H1 (cell line): Measurements from ENCODE around the gene CASQ2.

Source experiments
- ATF3 ChIP-seq: IDR thresholded peaks from 2 replicates; pipeline ENCODE4 v1.6.1; 2011; ENCODE audit warnings: low read depth, mild to moderate bottlenecking, low read length; ENCODE audit not compliant: insufficient read depth
- CHD2 ChIP-seq: IDR thresholded peaks from 2 replicates; pipeline ENCODE4 v1.6.1; 2012; ENCODE audit warnings: low read length, improper control_type of control experiment
- CTCF ChIP-seq, 3 experiments: IDR thresholded peaks; 1 replicate in 2 of 3; 2 replicates in 1 of 3; pipeline versions ENCODE4 v1.5.1 to v1.6.1; 2011; ENCODE audit warnings: low read length in 3 of 3, mild to moderate bottlenecking in 3 of 3, inconsistent platforms in 2 of 3, low read depth in 1 of 3, moderate library complexity in 1 of 3; ENCODE audit not compliant: insufficient read depth in 1 of 3; ENCODE audit errors: control extremely low read depth in 1 of 3
- EP300 ChIP-seq, 2 experiments: IDR thresholded peaks; 1 replicate in 1 of 2; 2 replicates in 1 of 2; pipeline ENCODE4 v1.6.1; 2011 to 2012; ENCODE audit warnings: low read depth in 2 of 2, low read length in 2 of 2, mild to moderate bottlenecking in 2 of 2, borderline replicate concordance in 1 of 2, inconsistent platforms in 1 of 2, moderate library complexity in 1 of 2
- EZH2 ChIP-seq: fragments of 200-600 bp; sonication (generic); IDR thresholded peaks from 2 replicates; pipeline ENCODE4 v1.7.1; 2012; ENCODE audit warnings: low read depth, mild to moderate bottlenecking, moderate library complexity, low read length, inconsistent platforms; ENCODE audit not compliant: severe bottlenecking
- GABPA ChIP-seq: IDR thresholded peaks from 2 replicates; pipeline ENCODE4 v1.6.1; 2011; ENCODE audit warnings: mild to moderate bottlenecking, low read length, moderate library complexity, borderline replicate concordance; ENCODE audit not compliant: insufficient read depth
- JUN ChIP-seq: IDR thresholded peaks from 2 replicates; pipeline ENCODE4 v1.6.1; 2011; ENCODE audit warnings: low read depth, mild to moderate bottlenecking, improper control_type of control experiment, low read length
- POLR2AphosphoS5 ChIP-seq: IDR thresholded peaks from 2 replicates; pipeline ENCODE4 v1.6.1; 2011; ENCODE audit warnings: low read depth, low read length
- RAD21 ChIP-seq, 2 experiments: IDR thresholded peaks in 1 of 2; conservative IDR thresholded peaks in 1 of 2; 2 replicates each; pipeline ENCODE4 v1.6.1; 2011; ENCODE audit warnings: low read depth in 2 of 2, low read length in 2 of 2, improper control_type of control experiment in 1 of 2, inconsistent platforms in 1 of 2, mild to moderate bottlenecking in 1 of 2, moderate library complexity in 1 of 2
- RBBP5 ChIP-seq: IDR thresholded peaks from 2 replicates; pipeline ENCODE4 v1.7.1; 2012; ENCODE audit warnings: low read depth, mild to moderate bottlenecking, inconsistent platforms, low read length, moderate library complexity, borderline replicate concordance
- SIN3A ChIP-seq, 2 experiments: IDR thresholded peaks in 1 of 2; conservative IDR thresholded peaks in 1 of 2; 2 replicates each; pipeline ENCODE4 v1.6.1; 2011 to 2012; ENCODE audit warnings: low read length in 2 of 2, improper control_type of control experiment in 1 of 2, low read depth in 1 of 2, mild to moderate bottlenecking in 1 of 2
- YY1 ChIP-seq: IDR thresholded peaks from 2 replicates; pipeline ENCODE4 v1.6.1; 2011; ENCODE audit warnings: low read depth, mild to moderate bottlenecking, low read length
- ZNF274 ChIP-seq: IDR thresholded peaks from 2 replicates; pipeline ENCODE4 v1.7.0; 2012; ENCODE audit warnings: low read length, borderline replicate concordance; ENCODE audit errors: extremely low read depth

- TF ChIP-seq GABPA (no peak), ATF3 (no peak), SIN3A (conservative IDR thresholded peaks at IDR 0.05 in 1 of 2, IDR thresholded peaks at IDR 0.05 in 1 of 2; ENCODE audit: low read depth in 1 of 2, low read length in 2 of 2) (no peak), EZH2 (no peak), RAD21 (IDR thresholded peaks at IDR 0.05 in 1 of 2, conservative IDR thresholded peaks at IDR 0.05 in 1 of 2; ENCODE audit: low read depth in 2 of 2, low read length in 2 of 2) (no peak), JUN (no peak), YY1 (no peak), ZNF274 (no peak), CHD2 (no peak), POLR2AphosphoS5 (no peak), RBBP5 (no peak), EP300 (IDR thresholded peaks at IDR 0.05; ENCODE audit: borderline replicate concordance in 1 of 2, low read depth in 2 of 2, low read length in 2 of 2) (no peak), CTCF (IDR thresholded peaks at IDR 0.05; ENCODE audit: control extremely low read depth in 1 of 3, insufficient read depth in 1 of 3, low read depth in 1 of 3, low read length in 3 of 3) (no peak)
These were observed 44.8 kb downstream of the CASQ2 start for GRCh38 chr1:115723756-115724155.
